HEK293 (cell line): ENCODE data around the gene RIMS4.

Experiments used
- CTCF ChIA-PET: fragments of 350-600 bp; formaldehyde crosslinking; extraction: SDS; loops from one replicate; lab custom pipeline; 2021; ENCODE audit warnings: antibody characterized with exemption; lab: Yijun Ruan, JAX
- POLR2A ChIA-PET: fragments of 300-600 bp; formaldehyde crosslinking; extraction: SDS; loops from one replicate; lab custom pipeline; 2020; ENCODE audit warnings: antibody characterized with exemption, inconsistent platforms; lab: Yijun Ruan, JAX
- H3K27ac ChIP-seq: fragments of 200-500 bp; sonication (Bioruptor generic); 2 replicates; pipeline ENCODE4 v1.5.1; 2014; ENCODE audit warnings: low read depth, low read length, control low read depth, inconsistent platforms; ENCODE audit errors: extremely low read depth
- H3K36me3 ChIP-seq, 2 experiments: fragments of 200-500 bp in 1 of 2; sonication (Bioruptor generic) in 1 of 2; 1 replicate in 1 of 2; 2 replicates in 1 of 2; pipeline ENCODE4 v1.5.1; 2014 to 2017; ENCODE audit warnings: inconsistent platforms in 2 of 2, low read length in 2 of 2; ENCODE audit not compliant: control insufficient read depth in 2 of 2, insufficient read depth in 1 of 2
- H3K4me1 ChIP-seq: fragments of 200-500 bp; sonication (Bioruptor generic); 2 replicates; pipeline ENCODE4 v1.5.1; 2014; ENCODE audit warnings: mild to moderate bottlenecking, low read length, inconsistent platforms; ENCODE audit not compliant: control insufficient read depth, insufficient read depth
- H3K4me3 ChIP-seq: 2 replicates; pipeline ENCODE4 v1.5.1; 2011; ENCODE audit warnings: low read depth, mild to moderate bottlenecking, control low read depth, low read length, moderate library complexity
- H3K9me3 ChIP-seq: fragments of 200-500 bp; sonication (Bioruptor generic); 2 replicates; pipeline ENCODE4 v1.5.1; 2014; ENCODE audit warnings: low read depth, low read length, inconsistent platforms; ENCODE audit not compliant: control insufficient read depth, insufficient read depth
- HOXD13 ChIP-seq: sonication (generic); formaldehyde crosslinking; IDR thresholded peaks from 2 replicates; pipeline ENCODE4 v1.8.0; 2022; ENCODE audit warnings: missing genetic modification reagents, borderline replicate concordance
- KLF1 ChIP-seq: fragments of 450-650 bp; formaldehyde crosslinking; IDR thresholded peaks from 2 replicates; pipeline ENCODE4 v1.5.1; 2016; ENCODE audit warnings: missing biosample characterization, missing genetic modification characterization
- PBX3 ChIP-seq: sonication (generic); formaldehyde crosslinking; IDR thresholded peaks from 2 replicates; pipeline ENCODE4 v1.8.1; 2022; ENCODE audit warnings: mild to moderate bottlenecking, moderate library complexity, missing genetic modification reagents
- RBAK ChIP-seq: fragments of 450-650 bp; formaldehyde crosslinking; IDR thresholded peaks from 2 replicates; pipeline ENCODE4 v1.5.1; 2016; ENCODE audit warnings: missing biosample characterization, missing genetic modification characterization
- SP7 ChIP-seq: fragments of 450-650 bp; formaldehyde crosslinking; IDR thresholded peaks from 2 replicates; pipeline ENCODE4 v1.5.1; 2016; ENCODE audit warnings: missing biosample characterization, missing genetic modification characterization
- ZBTB49 ChIP-seq: fragments of 450-650 bp; formaldehyde crosslinking; IDR thresholded peaks from 2 replicates; pipeline ENCODE4 v1.5.1; 2016; ENCODE audit warnings: missing biosample characterization, missing genetic modification characterization, low read depth
- ZBTB6 ChIP-seq: fragments of 450-650 bp; formaldehyde crosslinking; IDR thresholded peaks from 2 replicates; pipeline ENCODE4 v1.5.1; 2017; ENCODE audit warnings: missing biosample characterization, missing genetic modification characterization
- ZBTB8A ChIP-seq: fragments of 450-650 bp; formaldehyde crosslinking; IDR thresholded peaks from 2 replicates; pipeline ENCODE4 v1.5.1; 2016; ENCODE audit warnings: missing biosample characterization, missing genetic modification characterization
- ZEB2 ChIP-seq: fragments of 450-650 bp; formaldehyde crosslinking; IDR thresholded peaks from 2 replicates; pipeline ENCODE4 v1.5.1; 2016; ENCODE audit warnings: missing biosample characterization, missing genetic modification characterization
- ZNF112 ChIP-seq: fragments of 450-650 bp; formaldehyde crosslinking; IDR thresholded peaks from 2 replicates; pipeline ENCODE4 v1.5.0; 2017; ENCODE audit warnings: missing biosample characterization, missing genetic modification characterization
- ZNF148 ChIP-seq: fragments of 450-650 bp; formaldehyde crosslinking; IDR thresholded peaks from 2 replicates; pipeline ENCODE4 v1.5.0; 2017; ENCODE audit warnings: missing biosample characterization, missing genetic modification characterization, borderline replicate concordance
- ZNF248 ChIP-seq: fragments of 450-650 bp; formaldehyde crosslinking; IDR thresholded peaks from 2 replicates; pipeline ENCODE4 v1.5.1; 2017; ENCODE audit warnings: missing biosample characterization, missing genetic modification characterization
- ZNF302 ChIP-seq: fragments of 450-650 bp; formaldehyde crosslinking; IDR thresholded peaks from 2 replicates; pipeline ENCODE4 v1.5.1; 2016; ENCODE audit warnings: missing biosample characterization, missing genetic modification characterization, low read depth
- ZNF366 ChIP-seq: fragments of 450-650 bp; formaldehyde crosslinking; conservative IDR thresholded peaks from 2 replicates; pipeline ENCODE4 v1.5.1; 2016; ENCODE audit warnings: missing biosample characterization, missing genetic modification characterization
- ZNF394 ChIP-seq: fragments of 450-650 bp; formaldehyde crosslinking; IDR thresholded peaks from 2 replicates; pipeline ENCODE4 v1.5.1; 2016; ENCODE audit warnings: missing biosample characterization, missing genetic modification characterization, mild to moderate bottlenecking, moderate library complexity, borderline replicate concordance
- ZNF510 ChIP-seq: fragments of 450-650 bp; formaldehyde crosslinking; IDR thresholded peaks from 2 replicates; pipeline ENCODE4 v1.5.1; 2018; ENCODE audit warnings: mild to moderate bottlenecking, missing genetic modification characterization, missing biosample characterization; ENCODE audit not compliant: insufficient replicate concordance
- ZNF518A ChIP-seq: fragments of 450-650 bp; formaldehyde crosslinking; conservative IDR thresholded peaks from 2 replicates; pipeline ENCODE4 v1.5.1; 2016; ENCODE audit warnings: low read depth, missing biosample characterization, missing genetic modification characterization
- ZNF521 ChIP-seq: fragments of 450-650 bp; formaldehyde crosslinking; IDR thresholded peaks from 2 replicates; pipeline ENCODE4 v1.5.1; 2017; ENCODE audit warnings: missing biosample characterization, mild to moderate bottlenecking, missing genetic modification characterization
- ZNF560 ChIP-seq: fragments of 450-650 bp; formaldehyde crosslinking; IDR thresholded peaks from 2 replicates; pipeline ENCODE4 v1.5.1; 2017; ENCODE audit warnings: missing biosample characterization, missing genetic modification characterization, borderline replicate concordance
- ZNF610 ChIP-seq: fragments of 450-650 bp; formaldehyde crosslinking; IDR thresholded peaks from 2 replicates; pipeline ENCODE4 v1.5.1; 2016; ENCODE audit warnings: missing biosample characterization, missing genetic modification characterization, borderline replicate concordance
- ZNF623 ChIP-seq: fragments of 450-650 bp; formaldehyde crosslinking; IDR thresholded peaks from 2 replicates; pipeline ENCODE4 v1.5.1; 2016; ENCODE audit warnings: missing biosample characterization, missing genetic modification characterization
- ZSCAN5A ChIP-seq: fragments of 450-650 bp; formaldehyde crosslinking; IDR thresholded peaks from 2 replicates; pipeline ENCODE4 v1.5.1; 2016; ENCODE audit warnings: missing biosample characterization, missing genetic modification characterization

RIMS4 gene

GRCh38 chr20:44747166-44748004, 63.0 kb downstream of the RIMS4 start:
- ChIA-PET CTCF (interaction anchor here (0.6 to 3.7 kb wide), 45 partner anchors 9 to 362 kb away, joined by 3 to 26 read pairs (median 4); partner anchors contain the start of gene YWHAB), POLR2A (interaction anchor here (0.9 kb wide), 2 partner anchors 104 to 138 kb away, joined by 3 to 4 read pairs; no protein-coding TSS in a partner anchor)
- peaks cover 4% of the 10 kb centered on the region; the same call in 1 of the 2 replicates for H3K4me1 ChIP-seq
- H3K9me3 ChIP-seq, result no peaks in the 10 kb centered on the region
- peak overlapping the region; percentile 24; the same call in 1 of the 2 replicates for H3K27ac ChIP-seq
- no peaks in the 10 kb centered on the region for H3K36me3 ChIP-seq
- no peak overlapping the region for H3K4me3 ChIP-seq
- TF ChIP-seq ZNF112, result no peak
- TF ChIP-seq ZNF302 (tag by site-specific recombination), result 0 out of 2 replicates have a peak, but pooled peaks have one; percentile 41
- TF ChIP-seq ZBTB6, result no peak; the same call in 1 of the 2 replicates
- TF ChIP-seq PBX3 (CRISPR knock-in tag), result no peak
- no peak for TF ChIP-seq ZNF510
- 0 out of 2 replicates have a peak, but pooled peaks have one; percentile 3 for TF ChIP-seq ZNF518A (tag by site-specific recombination)
- no peak for TF ChIP-seq RBAK (tag by site-specific recombination)
- TF ChIP-seq ZBTB8A (tag by site-specific recombination), result peak; percentile 27; the same call in 1 of the 2 replicates
- no peak for TF ChIP-seq ZNF560 (tag by site-specific recombination)
- TF ChIP-seq HOXD13 (CRISPR knock-in tag), result no peak
- TF ChIP-seq ZNF623, result no peak
- peak; percentile 71 for TF ChIP-seq ZNF366
- no peak for TF ChIP-seq KLF1 (tag by site-specific recombination)
- no peak for TF ChIP-seq ZNF148 (tag by site-specific recombination)
- TF ChIP-seq SP7 (tag by site-specific recombination), result peak; percentile 47; the same call in 1 of the 2 replicates
- TF ChIP-seq ZNF394 (tag by site-specific recombination), result no peak
- TF ChIP-seq ZBTB49, result no peak
- no peak for TF ChIP-seq ZNF521 (tag by site-specific recombination)
- no peak for TF ChIP-seq ZSCAN5A (tag by site-specific recombination)
- TF ChIP-seq ZEB2 (tag by site-specific recombination), result peak; percentile 69; the same call in 1 of the 2 replicates
- no peak for TF ChIP-seq ZNF248 (tag by site-specific recombination)
- no peak for TF ChIP-seq ZNF610
